Tongue (tissue), 2 donors: ENCODE data around the gene BDKRB2. TPM values are rescaled to one million over a fixed set of nuclear protein-coding genes. Genes with fewer than 3 reads are reported as not detected.
A peak's percentile ranks its signal among the peaks of the same experiment; 100 is the strongest.

Experiments used
- DNase-seq: peaks from one replicate; pipeline ENCODE4 v3.0.0-alpha.2; 2015
- total RNA-seq: library from RNA; depleted of rRNA; stranded (reverse); fragments of >200 nt; gene quantifications from one replicate; pipeline ENCODE4 v1.2.3, GENCODE V29; 2014

The BDKRB2 gene
- total RNA-seq, 1 donor from 2014 or later: 9.1 TPM

DNA sequence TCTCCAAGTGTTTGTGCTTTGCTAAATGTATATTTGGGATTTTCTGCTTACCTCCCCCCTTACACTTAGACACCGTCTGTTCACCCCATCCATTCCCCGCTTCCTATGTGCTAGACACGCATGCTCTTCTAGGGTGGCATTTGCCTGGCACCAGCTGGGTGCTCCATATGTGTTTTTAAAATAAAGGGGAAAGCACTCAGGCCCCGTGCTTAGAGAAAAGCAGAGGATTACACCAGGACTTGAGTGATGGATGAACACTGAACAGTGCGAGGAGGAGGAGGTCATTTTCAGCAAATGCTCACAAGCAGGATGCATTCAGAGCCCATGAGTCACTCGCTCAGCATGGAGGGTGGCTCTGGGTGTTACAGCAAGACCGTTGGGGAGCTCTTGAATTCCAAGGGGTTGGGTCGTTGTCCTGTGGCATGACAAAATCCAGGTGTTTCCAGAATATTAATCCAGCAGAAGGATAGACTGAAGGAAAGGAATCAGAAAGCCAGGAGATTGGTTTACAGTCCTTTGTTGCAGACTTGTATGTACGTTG lies 48.4 kb downstream of the BDKRB2 start:
- DNase-seq: peak; percentile 48

- DNase-seq: no peak
These were observed 50.0 kb downstream of the BDKRB2 start for GRCh38 chr14:96254687-96255086.

GRCh38 chr14:96255501-96256366 lies 51.1 kb downstream of the BDKRB2 start, which contains the start of gene BDKRB1:
Gene BDKRB1 (plus strand): TSS chr14:96256210. CDS start chr14:96263683, 7,473 bp downstream.
- peak; percentile 89 for DNase-seq

GRCh38 chr14:96256407-96256806 lies 51.8 kb downstream of the BDKRB2 start:
- DNase-seq: no peak

GRCh38 chr14:96257056-96257455 lies 52.4 kb downstream of the BDKRB2 start:
- no peak for DNase-seq

- no peak for DNase-seq
These were observed 53.3 kb downstream of the BDKRB2 start for GRCh38 chr14:96257900-96258299.

DNA sequence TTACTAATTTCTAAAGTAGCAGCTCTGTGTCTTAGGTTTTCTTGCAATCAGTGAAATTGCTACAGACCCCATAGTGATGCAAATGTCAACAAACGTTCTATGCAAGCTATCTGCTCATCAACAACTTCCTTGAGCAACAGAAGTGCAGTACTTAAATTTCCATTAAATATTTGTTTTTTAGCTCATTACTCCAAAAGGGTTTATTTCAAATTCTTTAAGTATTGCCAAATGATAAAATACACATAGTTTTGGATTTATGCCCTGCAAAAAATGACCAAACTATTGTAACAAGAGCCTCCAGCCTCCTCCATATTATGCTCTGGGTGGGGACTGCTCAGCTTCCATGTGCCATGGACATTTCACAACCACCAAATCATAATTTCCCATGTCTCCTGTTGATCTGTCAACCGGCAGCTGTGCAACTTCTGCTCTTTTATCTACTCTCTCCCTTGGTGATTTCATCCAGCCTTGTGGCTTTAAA lies 55.7 kb downstream of the BDKRB2 start:
- no peak for DNase-seq

DNA sequence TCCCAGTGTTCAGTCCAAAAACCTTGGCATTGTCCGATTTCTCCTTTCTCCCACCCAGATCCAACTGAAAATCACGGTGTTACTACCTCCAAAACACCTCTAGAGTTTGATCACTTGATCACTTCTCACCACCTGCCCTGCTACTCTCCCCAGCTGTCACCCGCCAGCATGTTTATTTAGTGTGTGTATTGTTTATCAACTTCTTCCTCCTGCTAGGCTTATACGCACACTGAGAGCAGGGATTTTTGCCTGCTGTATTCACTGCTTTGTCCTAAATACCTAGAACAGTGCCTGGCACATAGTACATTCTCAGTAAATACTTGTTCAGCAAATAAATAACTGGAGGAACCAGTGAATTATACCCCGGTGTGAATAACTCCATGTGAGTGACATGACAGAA lies 56.4 kb downstream of the BDKRB2 start:
- DNase-seq: no peak

DNA sequence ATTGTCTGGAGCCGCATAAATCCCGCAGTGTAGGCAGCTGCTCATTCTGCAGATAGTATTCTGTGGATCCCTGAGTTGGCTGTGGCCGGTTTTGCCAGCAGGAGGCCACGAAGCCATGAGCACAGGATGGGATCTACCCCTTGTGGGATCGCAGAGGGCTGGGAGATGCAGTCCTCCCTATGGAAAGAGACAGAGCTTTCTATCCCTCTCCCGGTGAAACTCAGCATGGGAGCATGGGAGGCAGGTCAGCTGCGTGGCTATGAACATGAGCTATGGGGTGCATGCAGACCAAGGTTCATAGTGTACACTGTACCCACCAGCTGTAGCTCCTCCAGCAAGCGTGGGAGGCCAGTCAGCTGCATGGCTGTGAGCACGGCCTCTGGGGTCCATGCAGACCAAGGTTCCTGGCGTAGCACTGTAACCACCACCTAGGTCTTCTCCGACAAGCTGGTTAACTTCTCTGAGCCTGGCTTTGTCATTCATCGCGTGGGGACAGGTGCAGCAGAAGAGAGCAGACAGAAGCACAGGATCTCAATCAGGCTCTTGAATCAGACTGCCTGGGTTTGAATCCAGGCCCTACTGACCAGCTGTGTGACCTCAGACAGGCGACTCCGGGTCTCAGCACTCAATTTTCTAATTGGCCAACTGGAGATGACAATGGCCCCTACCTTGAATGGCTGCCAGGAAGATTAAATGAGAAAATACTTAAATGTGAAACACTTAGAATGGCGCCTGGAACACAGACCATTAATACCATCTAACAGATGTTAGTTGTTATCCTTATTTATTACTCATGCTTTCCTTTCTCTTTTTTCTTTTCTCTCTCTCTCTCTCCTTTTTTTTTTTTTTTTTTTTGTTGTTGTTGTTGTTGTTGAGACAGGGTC lies 57.4 kb downstream of the BDKRB2 start:
- peak; percentile 86 for DNase-seq

DNA sequence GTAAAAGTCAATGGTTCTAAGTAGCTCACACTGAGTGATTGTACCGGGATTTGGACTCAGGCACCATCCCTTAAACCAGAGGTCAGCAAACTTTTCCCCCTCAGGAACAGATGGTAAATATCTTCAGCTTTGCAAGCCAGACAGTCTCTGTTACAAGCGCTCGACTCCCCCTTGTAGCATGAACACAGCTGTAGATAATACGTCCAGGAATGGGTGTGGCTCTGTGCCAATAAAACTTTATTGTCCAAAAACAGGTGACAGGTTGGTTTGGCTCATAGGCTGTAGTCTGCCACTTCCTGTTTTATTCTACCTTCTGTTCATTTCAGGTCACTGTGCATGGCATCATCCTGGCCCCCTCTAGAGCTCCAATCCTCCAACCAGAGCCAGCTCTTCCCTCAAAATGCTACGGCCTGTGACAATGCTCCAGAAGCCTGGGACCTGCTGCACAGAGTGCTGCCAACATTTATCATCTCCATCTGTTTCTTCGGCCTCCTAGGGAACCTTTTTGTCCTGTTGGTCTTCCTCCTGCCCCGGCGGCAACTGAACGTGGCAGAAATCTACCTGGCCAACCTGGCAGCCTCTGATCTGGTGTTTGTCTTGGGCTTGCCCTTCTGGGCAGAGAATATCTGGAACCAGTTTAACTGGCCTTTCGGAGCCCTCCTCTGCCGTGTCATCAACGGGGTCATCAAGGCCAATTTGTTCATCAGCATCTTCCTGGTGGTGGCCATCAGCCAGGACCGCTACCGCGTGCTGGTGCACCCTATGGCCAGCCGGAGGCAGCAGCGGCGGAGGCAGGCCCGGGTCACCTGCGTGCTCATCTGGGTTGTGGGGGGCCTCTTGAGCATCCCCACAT lies 58.9 kb downstream of the BDKRB2 start:
- DNase-seq: peak; percentile 53

GRCh38 chr14:96264200-96264553 lies 59.5 kb downstream of the BDKRB2 start:
- no peak for DNase-seq

DNA sequence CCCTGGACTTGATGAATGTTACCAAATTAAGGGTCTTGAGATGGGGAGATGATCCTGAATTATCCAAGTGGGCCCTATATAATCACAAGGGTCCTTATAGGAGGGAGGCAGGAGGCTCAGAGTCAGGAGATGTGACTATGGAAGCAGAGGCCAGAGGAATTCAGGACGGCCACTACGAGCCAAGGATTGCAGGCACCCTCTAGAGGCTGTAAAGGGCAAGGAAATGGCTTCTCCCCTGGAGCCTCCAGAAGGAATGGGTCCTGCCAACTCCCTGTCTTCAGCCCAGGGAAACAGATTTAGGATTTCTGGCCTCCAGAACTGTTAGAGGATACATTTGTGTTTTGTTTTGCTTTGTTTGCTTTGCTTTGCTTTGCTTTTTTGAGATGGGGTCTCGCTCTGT lies 60.2 kb downstream of the BDKRB2 start:
- no peak for DNase-seq

DNA sequence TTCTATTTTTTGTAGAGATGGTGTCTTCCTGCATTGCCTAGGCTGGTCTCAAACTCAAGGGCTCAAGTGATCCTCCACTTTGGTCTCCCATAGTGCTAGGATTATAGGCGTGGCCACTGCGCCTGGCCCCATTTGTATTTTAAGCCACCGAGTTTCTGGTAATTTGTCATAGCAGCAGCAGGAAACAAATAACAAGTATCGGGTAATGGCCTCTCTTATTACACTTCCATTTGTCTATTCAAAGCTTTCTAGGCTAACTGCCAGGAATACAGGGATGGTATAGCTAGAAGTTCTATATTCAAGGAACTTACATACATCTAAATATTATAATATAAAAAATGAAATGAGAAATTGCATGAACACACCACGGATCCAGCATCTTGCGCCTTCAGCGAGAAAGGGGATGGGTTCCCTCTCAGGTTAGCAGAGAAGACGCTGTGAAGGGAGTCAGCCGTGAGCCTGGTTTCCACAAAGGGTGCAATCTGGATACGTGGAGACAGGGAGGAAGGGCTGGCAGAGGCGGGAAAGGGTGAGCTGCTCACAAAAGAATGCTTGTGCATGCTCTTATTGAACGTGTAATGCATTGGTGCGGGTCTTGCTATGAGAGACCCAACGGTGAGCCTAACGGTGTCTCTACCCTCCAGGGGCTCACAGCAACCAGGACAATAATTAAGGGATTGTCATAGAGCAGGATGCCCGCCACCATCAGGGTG lies 60.9 kb downstream of the BDKRB2 start:
- peak; percentile 87 for DNase-seq

DNA sequence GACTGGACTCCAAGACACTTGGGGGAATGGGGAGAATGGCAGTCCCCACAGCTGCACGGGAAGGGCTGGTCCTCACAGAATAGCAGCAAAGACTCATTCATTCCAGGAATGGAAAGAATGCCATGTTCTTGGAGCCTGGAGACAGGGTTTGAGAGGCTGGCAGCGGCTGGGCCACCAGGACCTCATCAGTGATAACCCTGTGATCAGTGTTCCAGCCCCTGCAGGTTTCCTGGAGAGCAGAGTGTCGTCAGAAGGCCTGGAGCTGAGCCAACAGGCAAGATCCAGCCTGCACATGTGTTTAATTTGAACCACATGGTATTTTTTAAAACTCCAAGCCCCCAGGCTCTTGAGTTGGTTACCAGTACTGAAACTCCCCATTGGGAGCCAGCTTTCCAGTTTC lies 62.7 kb downstream of the BDKRB2 start:
- DNase-seq: peak; percentile 91

DNA sequence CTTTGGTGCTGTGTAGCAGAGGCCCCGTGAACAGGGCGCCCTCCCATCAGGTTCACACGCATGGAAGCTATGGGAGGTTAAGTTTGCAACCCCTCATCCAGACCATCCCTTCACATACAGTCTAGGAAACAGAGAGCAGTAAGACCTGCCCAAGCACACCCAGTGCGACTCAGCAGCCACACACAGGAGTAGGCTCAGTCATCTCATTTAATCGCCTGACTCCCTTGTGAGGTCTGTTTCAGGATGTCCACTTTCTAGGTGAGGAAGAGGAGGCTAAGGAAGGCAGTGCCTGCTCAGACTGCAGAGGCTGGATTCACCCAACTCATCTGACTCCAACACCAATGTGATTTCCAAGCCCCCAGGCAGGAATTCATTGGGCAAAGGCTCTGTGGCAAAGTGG lies 63.3 kb downstream of the BDKRB2 start:
- DNase-seq: no peak

DNA sequence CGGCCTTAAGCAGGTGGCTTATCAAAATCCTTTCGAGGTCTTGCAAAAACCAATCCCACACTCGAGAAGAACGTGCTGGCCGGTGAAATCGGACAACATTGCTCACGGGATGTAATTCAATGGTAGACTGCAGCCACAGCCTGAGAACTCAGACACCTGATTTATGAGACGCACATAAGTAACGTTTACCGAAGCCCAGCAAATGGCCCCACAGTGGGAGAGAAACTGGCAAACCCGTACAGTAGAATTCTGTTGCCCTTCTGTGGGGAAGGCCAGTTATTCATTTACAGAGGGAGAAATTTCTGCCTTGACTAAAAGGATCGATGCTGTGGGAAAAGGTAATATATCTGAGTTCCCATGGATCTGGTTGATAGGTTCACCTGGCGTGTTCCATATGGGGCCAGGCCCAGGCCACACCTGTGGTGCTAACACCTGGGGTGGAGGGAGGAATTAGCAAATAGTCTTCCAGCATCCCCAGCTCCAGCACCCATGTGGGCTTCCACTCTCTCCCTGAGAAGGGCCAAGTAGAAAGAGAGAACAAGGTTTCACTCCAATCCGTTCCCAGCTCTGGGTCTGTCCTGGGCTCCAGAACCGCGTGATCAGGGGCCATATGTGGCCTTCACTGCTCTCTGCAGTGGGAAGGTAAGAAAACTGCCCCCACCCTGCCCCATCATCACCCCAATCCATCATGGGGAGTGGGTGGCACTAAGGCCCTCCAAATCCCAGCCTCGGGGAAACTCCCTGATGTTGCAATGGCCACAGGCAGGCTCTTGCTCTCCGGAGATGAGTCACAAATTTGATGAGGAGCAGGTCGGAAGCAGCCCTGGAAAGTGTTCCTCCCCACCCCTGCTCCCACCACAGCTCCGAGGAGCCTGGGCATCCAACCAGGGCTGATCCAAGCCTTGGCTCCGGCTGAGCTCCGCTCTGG lies 64.1 kb downstream of the BDKRB2 start:
- no peak for DNase-seq

- DNase-seq: no peak
These were observed 64.7 kb downstream of the BDKRB2 start for GRCh38 chr14:96269359-96269710.

- DNase-seq: no peak
These were observed 66.2 kb downstream of the BDKRB2 start for GRCh38 chr14:96270565-96271420.

- no peak for DNase-seq
These were observed 66.8 kb downstream of the BDKRB2 start for GRCh38 chr14:96271421-96271762.
